A549 (cell line): ENCODE results near the gene FOSL2. TPM values are rescaled to one million over a fixed set of nuclear protein-coding genes. Genes with fewer than 3 reads are reported as not detected.

ENCODE experiments used
- ATAC-seq, 2 experiments: fragments of 200-7000 bp in 1 of 2; fragments of >200 bp in 1 of 2; cut with Nextera tagmentation in 1 of 2; cut with Tn5 transposase in 1 of 2; 3 replicates each; pipeline versions ENCODE4 v1.8.0 to v1.9.1; 2018 to 2020; ENCODE audit warnings: mild to moderate bottlenecking in 1 of 2, moderate library complexity in 1 of 2
- CTCF ChIA-PET: fragments of 300-600 bp; sonication (Branson Sonifier 250); formaldehyde crosslinking; extraction: SDS; loops from one replicate; lab custom pipeline; 2021; ENCODE audit warnings: antibody characterized with exemption, inconsistent platforms; lab: Yijun Ruan, JAX
- POLR2A ChIA-PET: fragments of 350-600 bp; formaldehyde crosslinking; extraction: SDS; loops from one replicate; lab custom pipeline; 2021; ENCODE audit warnings: antibody characterized with exemption, inconsistent platforms; lab: Yijun Ruan, JAX
- DNase-seq, 2 experiments: peaks; one replicate each; pipeline versions ENCODE4 v3.0.0 to v3.0.0-alpha.2; 2011 to 2016; ENCODE audit warnings: low read depth in 1 of 2, low spot score in 1 of 2
- FAIRE-seq: peaks from 2 replicates; lab custom pipeline; 2011; peaks lifted over from hg19 to GRCh38; lab: Jason Lieb, UNC
- H3K27ac ChIP-seq, 2 experiments: fragments of >200 bp; sonication (Bioruptor Twin); formaldehyde crosslinking; 3 replicates each; pipeline ENCODE4 v1.5.1; 2016 to 2017
- H3K4me1 ChIP-seq: fragments of >200 bp; sonication (Bioruptor Twin); formaldehyde crosslinking; 3 replicates; pipeline ENCODE4 v1.6.1; 2016
- H3K4me2 ChIP-seq: fragments of >200 bp; sonication (Bioruptor Twin); formaldehyde crosslinking; 3 replicates; pipeline ENCODE4 v1.6.1; 2016
- H3K4me3 ChIP-seq: fragments of >200 bp; sonication (Bioruptor Twin); formaldehyde crosslinking; 3 replicates; pipeline ENCODE4 v1.5.1; 2016
- H3K9me3 ChIP-seq: fragments of >200 bp; sonication (Bioruptor Twin); formaldehyde crosslinking; 3 replicates; pipeline ENCODE4 v1.6.1; 2016
- CBX2 ChIP-seq: fragments of 200-600 bp; sonication (generic); IDR thresholded peaks from 2 replicates; pipeline ENCODE4 v1.6.1; 2016; ENCODE audit warnings: low read depth, mild to moderate bottlenecking, borderline replicate concordance
- CBX8 ChIP-seq: fragments of 200-600 bp; sonication (generic); IDR thresholded peaks from 2 replicates; pipeline ENCODE4 v1.6.1; 2016
- CHD2 ChIP-seq: fragments of 150-350 bp; IDR thresholded peaks from 2 replicates; pipeline ENCODE4 v1.6.1; 2014; ENCODE audit warnings: low read length; ENCODE audit not compliant: partially characterized antibody
- CHD4 ChIP-seq: fragments of 200-600 bp; sonication (generic); IDR thresholded peaks from 2 replicates; pipeline ENCODE4 v1.6.1; 2016; ENCODE audit warnings: antibody characterized with exemption, mild to moderate bottlenecking, borderline replicate concordance
- E2F6 ChIP-seq: IDR thresholded peaks from 2 replicates; pipeline ENCODE4 v1.6.1; 2012; ENCODE audit warnings: low read depth, borderline replicate concordance
- EHF ChIP-seq: fragments of 250-450 bp; sonication (Bioruptor Pico); IDR thresholded peaks from 2 replicates; pipeline ENCODE4 v1.5.0; 2020; ENCODE audit warnings: mild to moderate bottlenecking
- ESRRA ChIP-seq: fragments of 150-350 bp; IDR thresholded peaks from 2 replicates; pipeline ENCODE4 v1.6.1; 2014; ENCODE audit warnings: mild to moderate bottlenecking, low read length, borderline replicate concordance
- FOSB ChIP-seq: fragments of 250-450 bp; sonication (Bioruptor Pico); IDR thresholded peaks from 2 replicates; pipeline ENCODE4 v1.5.0; 2020; ENCODE audit warnings: mild to moderate bottlenecking, moderate library complexity
- FOSL2 ChIP-seq, 2 experiments: fragments of 450-650 bp in 1 of 2; fragments of >200 bp in 1 of 2; sonication (Bioruptor Twin) in 1 of 2; formaldehyde crosslinking; IDR thresholded peaks; 2 replicates each; pipeline versions ENCODE4 v1.5.0 to v1.6.1; 2016 to 2020; ENCODE audit warnings: mild to moderate bottlenecking in 1 of 2, moderate library complexity in 1 of 2
- HDAC2 ChIP-seq: fragments of 200-600 bp; sonication (generic); IDR thresholded peaks from 2 replicates; pipeline ENCODE4 v1.6.1; 2016
- HES2 ChIP-seq: fragments of >200 bp; sonication (Bioruptor Twin); formaldehyde crosslinking; IDR thresholded peaks from 2 replicates; pipeline ENCODE4 v1.6.1; 2016
- HOXA7 ChIP-seq: fragments of 250-450 bp; sonication (Bioruptor Pico); IDR thresholded peaks from 2 replicates; pipeline ENCODE4 v1.5.0; 2020; ENCODE audit warnings: mild to moderate bottlenecking, moderate library complexity
- HOXB5 ChIP-seq: fragments of 250-450 bp; sonication (Bioruptor Pico); IDR thresholded peaks from 2 replicates; pipeline ENCODE4 v1.5.0; 2020; ENCODE audit warnings: mild to moderate bottlenecking, moderate library complexity
- JUN ChIP-seq, 2 experiments: fragments of >200 bp; sonication (Bioruptor Twin); formaldehyde crosslinking; IDR thresholded peaks; 2 replicates in 1 of 2; 3 replicates in 1 of 2; pipeline ENCODE4 v1.6.1; 2016 to 2017
- KDM1A ChIP-seq: fragments of 200-600 bp; sonication (generic); IDR thresholded peaks from 2 replicates; pipeline ENCODE4 v1.6.1; 2016; ENCODE audit warnings: low read depth, mild to moderate bottlenecking
- MAX ChIP-seq: IDR thresholded peaks from 2 replicates; pipeline ENCODE4 v1.6.1; 2012
- MAZ ChIP-seq: fragments of 150-350 bp; IDR thresholded peaks from 2 replicates; pipeline ENCODE4 v1.6.1; 2014; ENCODE audit warnings: antibody characterized with exemption, low read depth, low read length, borderline replicate concordance
- MYC ChIP-seq: IDR thresholded peaks from 2 replicates; pipeline ENCODE4 v1.6.1; 2012; ENCODE audit warnings: mild to moderate bottlenecking, inconsistent platforms, low read length, improper control_type of control experiment, borderline replicate concordance
- PHF8 ChIP-seq: fragments of 200-600 bp; sonication (generic); IDR thresholded peaks from 2 replicates; pipeline ENCODE4 v1.6.1; 2016; ENCODE audit warnings: low read depth, mild to moderate bottlenecking, antibody characterized with exemption, moderate library complexity, borderline replicate concordance
- POLR2A ChIP-seq: IDR thresholded peaks from 2 replicates; pipeline ENCODE4 v1.6.1; 2012; ENCODE audit warnings: mild to moderate bottlenecking, low read length
- REST ChIP-seq: fragments of 200-600 bp; sonication (generic); IDR thresholded peaks from 2 replicates; pipeline ENCODE4 v1.6.1; 2016; ENCODE audit warnings: antibody characterized with exemption, mild to moderate bottlenecking, moderate library complexity
- RFX5 ChIP-seq: fragments of 450-650 bp; IDR thresholded peaks from 2 replicates; pipeline ENCODE4 v1.7.1; 2014; ENCODE audit warnings: antibody characterized with exemption, mild to moderate bottlenecking, moderate library complexity
- RNF2 ChIP-seq: fragments of 200-600 bp; sonication (generic); IDR thresholded peaks from 2 replicates; pipeline ENCODE4 v1.6.1; 2016; ENCODE audit warnings: low read depth, mild to moderate bottlenecking, antibody characterized with exemption, moderate library complexity, borderline replicate concordance
- SMC3 ChIP-seq: fragments of >200 bp; sonication (Bioruptor Twin); formaldehyde crosslinking; IDR thresholded peaks from 3 replicates; pipeline ENCODE4 v1.6.1; 2018; ENCODE audit warnings: inconsistent platforms
- TP53 ChIP-seq: fragments of 250-450 bp; sonication (Bioruptor Pico); IDR thresholded peaks from 2 replicates; pipeline ENCODE4 v1.5.0; 2021; ENCODE audit warnings: mild to moderate bottlenecking, moderate library complexity
- USF2 ChIP-seq: fragments of 450-650 bp; IDR thresholded peaks from 2 replicates; pipeline ENCODE4 v1.6.1; 2014; ENCODE audit warnings: antibody characterized with exemption
- ZC3H11A ChIP-seq: fragments of 450-650 bp; IDR thresholded peaks from 2 replicates; pipeline ENCODE4 v1.6.1; 2014; ENCODE audit warnings: antibody characterized with exemption, mild to moderate bottlenecking
- ZSCAN20 ChIP-seq: fragments of 250-450 bp; sonication (Bioruptor Pico); IDR thresholded peaks from 2 replicates; pipeline ENCODE4 v1.8.0; 2022; ENCODE audit warnings: mild to moderate bottlenecking, moderate library complexity
- WGBS: methylation state at CpG from one replicate; pipeline ENCODE4 v1.1.6; 2017; ENCODE audit errors: missing lambda C conversion rate; 5-methylcytosine and 5-hydroxymethylcytosine counted together
- polyA plus RNA-seq, 4 experiments: library from polyadenylated mRNA; depleted of rRNA in 3 of 4; stranded (reverse); fragments of >200 nt; fragmentation: RNase III in 1 of 4; extraction: RNeasy Plus Mini Kit Qiagen cat#74134 plus additional on column Dnase treatment in 1 of 4; gene quantifications; 2 replicates in 3 of 4; 3 replicates in 1 of 4; pipeline ENCODE4 v1.2.3, GENCODE V29; 2011 to 2017

The FOSL2 gene
- polyA plus RNA-seq, 2 of the 4 experiments (the other 2 are of a cell fraction) = 45.7 to 73.4 TPM

- ATAC-seq (no peak), FAIRE-seq (no peak), DNase-seq (no peak)
- H3K9me3 ChIP-seq = no peaks in the 10 kb centered on the region
- H3K4me1 ChIP-seq = peaks cover 36% of the 10 kb centered on the region
- ChIA-PET POLR2A (no interaction called here), CTCF (interaction anchor here (1.2 to 1.6 kb wide), 2 partner anchors 9 to 112 kb away, joined by 3 to 4 read pairs; no protein-coding TSS in a partner anchor)
- no peak overlapping the region for H3K4me3 ChIP-seq
- no peak for TF ChIP-seq RFX5
- TF ChIP-seq KDM1A = no peak
- no peak for TF ChIP-seq ESRRA
- no peak for TF ChIP-seq E2F6
- TF ChIP-seq RNF2 = no peak
- WGBS = 57% methylated on average over 4 of the region's 4 CpGs
- no peak overlapping the region for H3K4me2 ChIP-seq
- H3K27ac ChIP-seq = no peak overlapping the region; a peak in 1 of 6 replicates
Observed at GRCh38 chr2:28373854-28374253, 18.8 kb upstream of the FOSL2 start.

GRCh38 chr2:28374331-28374730, 18.3 kb upstream of the FOSL2 start:
- H3K4me2 ChIP-seq = no peak overlapping the region
- no peak overlapping the region for H3K4me3 ChIP-seq
- H3K9me3 ChIP-seq = no peaks in the 10 kb centered on the region
- peak overlapping the region in 1 of 2 experiments; percentile 19; a peak in 1 of 6 replicates for H3K27ac ChIP-seq
- H3K4me1 ChIP-seq = peaks cover 36% of the 10 kb centered on the region
- DNase-seq (no peak), FAIRE-seq (no peak), ATAC-seq (no peak)
- ChIA-PET CTCF (interaction anchor here (1.6 kb wide), 1 partner anchor 9 kb away, joined by 4 read pairs; no protein-coding TSS in a partner anchor), POLR2A (no interaction called here)
- WGBS = 79% methylated on average over 5 of the region's 5 CpGs
- TF ChIP-seq ESRRA (no peak), JUN (IDR thresholded peaks at IDR 0.05) (no peak), CHD2 (no peak), ZC3H11A (no peak), PHF8 (no peak), TP53 (no peak), CBX8 (no peak), CHD4 (no peak), CBX2 (no peak)

- Histone ChIP-seq H3K4me2 (no peak overlapping the region), H3K27ac (0 out of 6 replicates have a peak overlapping the region, but pooled peaks of 1 of the 2 experiments have one; percentile 16), H3K4me1 (peaks cover 27% of the 10 kb centered on the region), H3K9me3 (no peaks in the 10 kb centered on the region), H3K4me3 (no peak overlapping the region)
- TF ChIP-seq MYC = no peak
- no peak for TF ChIP-seq ESRRA
- no peak for TF ChIP-seq FOSL2 (IDR thresholded peaks at IDR 0.05)
- no peak for TF ChIP-seq FOSL2 (CRISPR knock-in tag; IDR thresholded peaks at IDR 0.05)
- TF ChIP-seq HES2 = no peak
- TF ChIP-seq HOXA7 = no peak
- TF ChIP-seq KDM1A = no peak
- TF ChIP-seq SMC3 = no peak
- TF ChIP-seq EHF (CRISPR knock-in tag) = no peak
- TF ChIP-seq REST = no peak
- TF ChIP-seq MAX = no peak
- TF ChIP-seq USF2 = no peak
- TF ChIP-seq MAZ = no peak
- no peak for TF ChIP-seq HDAC2
- no peak for TF ChIP-seq HOXB5 (CRISPR knock-in tag)
- no peak for TF ChIP-seq RFX5
- no peak for TF ChIP-seq JUN (IDR thresholded peaks at IDR 0.05)
- no peak for TF ChIP-seq POLR2A
- no peak for TF ChIP-seq E2F6
- TF ChIP-seq FOSB (CRISPR knock-in tag) = no peak
- no peak for TF ChIP-seq ZSCAN20
- ChIA-PET POLR2A (no interaction called here), CTCF (no interaction called here)
- WGBS = 80% methylated on average over 3 of the region's 3 CpGs
- ATAC-seq (no peak), FAIRE-seq (no peak), DNase-seq (no peak)
Observed at GRCh38 chr2:28375236-28375635, 17.4 kb upstream of the FOSL2 start.
